WI38 (cell line): ENCODE data around the gene TMPRSS7.

Experiments
- H3K4me3 ChIP-seq: 2 replicates; pipeline ENCODE4 v1.5.1; 2011; ENCODE audit warnings: low read depth, mild to moderate bottlenecking, control low read depth, low read length
- TF ChIP-seq, protein P1 (sequence below): IDR thresholded peaks from 2 replicates; pipeline ENCODE4 v1.5.1; 2012; ENCODE audit warnings: low read depth, mild to moderate bottlenecking, control low read depth, low read length

The TMPRSS7 gene

DNA sequence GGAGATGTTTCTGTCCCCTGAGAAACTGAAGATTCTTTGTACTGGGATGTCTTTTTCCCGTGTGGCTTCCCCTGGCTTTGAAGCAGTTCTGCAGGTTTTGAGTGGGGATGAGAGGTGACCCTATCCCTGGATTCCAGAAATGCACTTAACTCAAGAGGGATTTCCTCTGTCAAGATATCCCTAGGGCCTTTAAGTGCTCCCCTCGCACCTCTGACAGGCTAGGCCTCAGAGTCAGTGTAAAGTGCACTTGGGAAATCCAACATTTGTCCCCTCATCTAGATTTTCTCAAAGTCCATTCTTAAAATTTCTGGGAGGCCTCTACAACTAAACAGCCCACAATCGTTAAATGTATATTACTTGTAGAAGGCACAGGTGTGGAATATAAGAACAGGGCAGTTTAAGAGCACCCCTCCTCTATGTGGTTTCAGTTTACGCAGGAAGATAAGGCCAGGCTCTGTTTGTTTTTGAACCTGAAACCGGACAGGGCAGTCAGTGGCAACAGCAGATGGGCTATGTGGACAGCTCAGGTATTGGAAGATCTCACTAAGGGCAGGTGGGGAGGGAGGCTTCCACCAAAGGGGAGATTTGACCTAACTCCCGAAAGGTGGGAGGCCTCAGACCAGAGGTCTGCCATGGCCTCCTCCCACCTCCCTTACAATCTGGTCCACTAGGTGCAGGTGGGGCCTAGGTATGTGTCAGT, 56.5 kb downstream of the TMPRSS7 start:
- H3K4me3 ChIP-seq, result no peak overlapping the region
- TF ChIP-seq, protein P1, sequence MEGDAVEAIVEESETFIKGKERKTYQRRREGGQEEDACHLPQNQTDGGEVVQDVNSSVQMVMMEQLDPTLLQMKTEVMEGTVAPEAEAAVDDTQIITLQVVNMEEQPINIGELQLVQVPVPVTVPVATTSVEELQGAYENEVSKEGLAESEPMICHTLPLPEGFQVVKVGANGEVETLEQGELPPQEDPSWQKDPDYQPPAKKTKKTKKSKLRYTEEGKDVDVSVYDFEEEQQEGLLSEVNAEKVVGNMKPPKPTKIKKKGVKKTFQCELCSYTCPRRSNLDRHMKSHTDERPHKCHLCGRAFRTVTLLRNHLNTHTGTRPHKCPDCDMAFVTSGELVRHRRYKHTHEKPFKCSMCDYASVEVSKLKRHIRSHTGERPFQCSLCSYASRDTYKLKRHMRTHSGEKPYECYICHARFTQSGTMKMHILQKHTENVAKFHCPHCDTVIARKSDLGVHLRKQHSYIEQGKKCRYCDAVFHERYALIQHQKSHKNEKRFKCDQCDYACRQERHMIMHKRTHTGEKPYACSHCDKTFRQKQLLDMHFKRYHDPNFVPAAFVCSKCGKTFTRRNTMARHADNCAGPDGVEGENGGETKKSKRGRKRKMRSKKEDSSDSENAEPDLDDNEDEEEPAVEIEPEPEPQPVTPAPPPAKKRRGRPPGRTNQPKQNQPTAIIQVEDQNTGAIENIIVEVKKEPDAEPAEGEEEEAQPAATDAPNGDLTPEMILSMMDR, result no peak

DNA sequence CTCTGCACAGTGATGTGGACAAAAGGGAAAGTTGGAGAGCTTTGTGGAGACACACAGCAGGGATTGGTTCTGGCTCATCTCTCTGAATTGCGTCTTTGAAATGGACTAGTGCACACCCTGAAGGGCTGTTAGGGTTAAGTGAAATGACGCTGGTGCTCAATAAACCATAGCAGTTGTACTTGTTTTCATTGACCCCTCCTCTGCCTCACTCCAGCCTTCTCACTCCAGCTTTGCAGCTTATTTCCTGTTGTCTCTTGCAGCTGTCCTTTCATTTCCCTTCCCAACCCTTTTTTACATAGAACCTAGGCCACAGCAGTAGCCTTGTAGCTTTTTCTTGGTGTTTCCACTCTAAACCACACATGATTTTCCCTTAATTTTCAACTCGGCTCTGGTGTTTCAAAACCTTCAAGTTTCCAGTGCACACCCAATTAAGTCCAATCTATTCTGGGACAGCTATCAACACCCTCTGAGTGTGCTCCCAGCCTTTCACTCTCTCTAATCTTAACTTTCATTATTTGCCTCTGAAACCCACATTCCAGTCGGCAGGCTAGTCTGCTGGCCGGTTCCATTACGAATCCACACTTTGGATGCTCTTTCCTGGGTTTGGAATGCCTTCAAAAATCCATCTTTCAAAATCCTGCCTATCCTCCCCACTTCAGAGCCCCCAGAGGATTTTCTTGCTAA, 58.1 kb downstream of the TMPRSS7 start:
- TF ChIP-seq, protein P1, result no peak
- H3K4me3 ChIP-seq, result no peak overlapping the region

DNA sequence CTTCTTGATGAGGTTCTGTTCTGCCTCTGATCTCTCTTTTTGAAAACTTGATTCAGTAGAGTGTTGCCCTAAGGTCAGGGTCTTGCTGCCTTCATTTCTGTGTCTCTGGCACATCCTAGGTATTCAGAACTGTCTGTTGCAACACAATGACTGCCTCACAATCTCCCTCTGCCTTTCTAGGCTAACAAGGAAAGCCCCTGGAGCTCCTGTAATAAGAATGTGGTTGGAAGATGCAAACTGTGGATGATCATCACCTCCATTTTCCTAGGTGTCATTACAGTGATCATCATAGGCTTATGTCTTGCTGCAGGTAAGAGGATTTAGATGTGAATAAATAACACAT, 58.6 kb downstream of the TMPRSS7 start:
- TF ChIP-seq, protein P1, result no peak
- no peak overlapping the region for H3K4me3 ChIP-seq

DNA sequence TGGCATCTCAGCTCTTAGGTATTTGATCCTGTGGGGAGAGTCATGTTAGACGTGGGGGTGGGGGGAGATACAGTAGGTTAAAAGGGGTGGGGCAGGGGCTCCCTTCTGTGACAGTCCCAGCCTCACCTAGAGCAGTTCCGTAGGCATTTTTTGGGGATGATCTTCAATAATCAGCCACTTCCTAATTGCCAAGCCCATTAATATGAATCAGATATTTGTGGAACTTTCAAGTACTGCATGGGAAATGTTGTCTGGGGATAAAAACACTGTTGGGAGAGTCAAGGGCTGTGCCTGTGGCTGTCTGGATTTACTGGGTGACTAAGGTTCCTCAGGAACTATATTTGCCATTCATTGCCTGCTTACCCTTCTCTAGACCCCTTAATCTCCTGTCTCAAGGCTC, 61.2 kb downstream of the TMPRSS7 start:
- H3K4me3 ChIP-seq, result no peak overlapping the region
- TF ChIP-seq, protein P1, result no peak

DNA sequence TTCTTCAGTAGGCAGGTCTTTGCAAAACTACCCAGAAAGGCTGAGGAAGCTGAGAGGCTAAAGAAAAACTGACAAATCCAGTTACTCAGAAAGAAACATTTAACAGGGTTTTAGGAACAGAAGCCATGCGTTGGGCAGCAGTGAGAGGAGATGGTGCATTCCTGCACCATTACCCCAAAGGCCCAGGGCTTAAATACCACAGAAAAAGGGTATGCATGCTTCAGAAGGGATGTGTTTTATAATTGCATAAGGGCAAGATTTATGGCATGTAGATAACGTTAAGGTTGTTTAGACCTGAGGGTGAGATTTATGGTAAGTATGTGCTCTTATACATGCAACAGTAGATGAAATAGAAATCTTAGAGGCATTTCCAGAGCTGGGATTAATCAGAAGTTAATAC, 61.6 kb downstream of the TMPRSS7 start:
- H3K4me3 ChIP-seq, result no peak overlapping the region
- TF ChIP-seq, protein P1, result no peak

DNA sequence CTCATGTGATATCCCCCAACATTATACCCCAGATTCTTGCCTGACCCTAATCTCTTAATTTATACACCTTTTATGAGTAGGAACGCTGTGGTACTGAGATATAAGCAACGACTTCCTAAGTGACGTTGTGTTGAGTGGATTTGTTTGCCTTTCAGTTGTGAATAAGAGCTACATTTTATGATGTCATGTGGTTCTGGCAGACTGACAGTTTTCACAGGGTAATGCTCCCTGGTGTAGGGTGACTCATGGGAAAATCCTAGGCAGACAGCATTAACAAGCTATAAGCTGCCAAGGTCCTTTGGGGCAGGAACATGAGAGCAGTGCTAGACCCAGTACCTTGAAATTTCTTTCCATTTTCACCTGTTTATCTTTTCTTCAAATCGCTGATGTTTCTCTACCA, 62.8 kb downstream of the TMPRSS7 start:
- no peak overlapping the region for H3K4me3 ChIP-seq
- TF ChIP-seq, protein P1, result no peak

DNA sequence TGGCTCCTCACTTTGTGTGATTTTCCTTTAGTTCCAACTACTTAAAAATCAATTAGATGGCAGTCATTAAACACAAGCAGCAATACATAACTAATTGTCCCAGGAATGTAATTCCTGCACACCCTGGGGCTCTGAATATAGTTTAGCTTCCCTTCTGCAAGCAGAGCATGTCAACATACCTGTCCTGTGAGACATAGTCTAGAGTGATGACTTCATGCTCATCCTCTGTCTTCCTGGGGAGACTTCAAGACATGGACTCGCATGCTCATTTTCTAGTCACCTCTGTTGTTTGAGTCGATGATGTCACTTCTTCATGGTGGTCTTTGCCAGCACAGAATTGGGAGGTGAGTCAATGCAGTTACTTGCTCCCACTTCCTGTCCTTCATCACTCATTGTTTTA, 67.4 kb downstream of the TMPRSS7 start:
- TF ChIP-seq, protein P1, result no peak
- H3K4me3 ChIP-seq, result no peak overlapping the region
